Measurements from ENCODE around the gene TMEM59L.
"Not testable (repeated sequence)": the region's sequence is repeated elsewhere in the genome, so short reads cannot be mapped to it uniquely, and the experiment has no call there.

Gene TMEM59L

DNA sequence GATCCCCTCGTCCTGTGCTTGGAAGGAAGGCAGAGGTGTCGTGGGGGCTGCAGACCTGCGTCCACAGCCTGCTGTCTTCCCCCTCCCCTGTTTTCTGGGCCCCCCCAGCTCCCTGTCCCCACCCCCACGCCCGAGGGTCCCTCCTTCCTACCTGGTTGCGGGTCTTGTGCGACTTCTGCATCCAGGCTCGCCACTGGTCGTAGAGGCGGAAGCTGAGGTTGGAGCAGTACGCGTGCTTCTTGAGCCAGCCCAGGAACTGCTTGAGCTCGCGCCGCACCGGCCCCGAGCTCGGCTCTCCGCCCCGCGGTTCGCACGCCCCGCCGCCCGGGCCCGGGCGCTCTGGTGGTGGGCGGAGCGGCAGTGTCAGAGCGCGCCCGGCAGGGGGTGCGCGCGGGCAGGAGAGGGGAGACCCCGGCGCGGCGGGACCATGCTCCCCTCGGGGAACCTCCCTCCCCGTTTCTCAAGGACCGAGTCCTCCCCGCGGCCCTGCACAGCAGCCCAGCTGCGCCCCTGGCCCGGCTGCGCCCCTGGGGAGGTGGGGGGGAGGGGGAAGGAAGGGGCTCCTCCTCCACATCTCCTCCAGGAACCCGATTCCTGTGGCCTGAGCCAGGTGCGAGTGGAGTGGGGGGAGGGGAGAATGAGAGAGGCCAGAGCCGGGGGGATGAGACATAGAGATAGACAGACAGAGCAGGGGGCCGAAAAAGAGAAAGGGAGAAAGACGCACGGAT, 18.4 kb upstream of the TMEM59L start:
- DNase-seq: peak; percentile 62

DNA sequence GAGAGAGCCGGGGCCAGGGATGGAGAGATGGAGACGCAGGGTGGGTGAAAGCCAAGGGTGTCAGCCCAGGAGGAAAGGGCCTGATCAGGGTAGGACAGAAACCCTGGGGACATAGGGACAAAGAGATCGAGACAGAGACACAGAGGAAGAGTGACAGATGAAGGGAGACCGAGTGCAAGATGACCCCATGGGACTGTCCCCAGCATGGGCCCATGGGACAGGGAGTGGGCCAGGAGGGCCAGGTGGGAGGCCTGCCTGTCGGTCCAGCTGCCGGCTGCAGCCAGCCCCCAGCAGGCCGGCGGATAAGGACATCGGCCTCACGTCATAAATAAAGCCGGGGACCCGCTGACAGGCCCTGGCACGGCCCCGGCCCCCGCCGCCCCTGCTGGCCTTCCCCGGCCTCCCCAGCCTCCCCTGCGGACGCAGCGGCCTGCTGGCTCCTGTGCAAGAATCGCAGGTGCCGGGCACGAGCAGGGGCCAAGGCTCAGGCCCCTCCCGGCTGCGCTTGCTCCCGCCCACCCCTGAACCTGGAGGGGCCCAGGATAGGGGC, 17.8 kb upstream of the TMEM59L start:
- no peak for DNase-seq

DNA sequence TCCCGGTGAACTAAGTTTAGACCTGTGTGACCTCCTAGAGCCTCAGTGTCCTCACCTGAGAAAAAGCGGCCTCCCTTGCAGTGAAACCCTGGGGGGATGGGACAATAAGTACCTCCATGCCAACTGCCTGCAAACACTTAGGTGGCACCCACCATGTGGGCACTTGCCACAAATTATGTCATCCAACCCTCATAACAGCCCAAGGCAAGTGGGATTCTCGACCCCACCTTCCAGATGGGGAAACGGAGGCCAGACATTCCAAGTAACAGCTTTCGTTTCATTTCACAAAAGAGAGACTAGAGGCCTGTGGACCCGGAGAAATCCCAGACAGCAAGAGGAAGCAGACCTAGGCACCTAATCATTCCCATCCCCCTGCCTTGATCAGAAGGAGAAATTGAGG, 17.2 kb upstream of the TMEM59L start:
- no peak for DNase-seq

DNA sequence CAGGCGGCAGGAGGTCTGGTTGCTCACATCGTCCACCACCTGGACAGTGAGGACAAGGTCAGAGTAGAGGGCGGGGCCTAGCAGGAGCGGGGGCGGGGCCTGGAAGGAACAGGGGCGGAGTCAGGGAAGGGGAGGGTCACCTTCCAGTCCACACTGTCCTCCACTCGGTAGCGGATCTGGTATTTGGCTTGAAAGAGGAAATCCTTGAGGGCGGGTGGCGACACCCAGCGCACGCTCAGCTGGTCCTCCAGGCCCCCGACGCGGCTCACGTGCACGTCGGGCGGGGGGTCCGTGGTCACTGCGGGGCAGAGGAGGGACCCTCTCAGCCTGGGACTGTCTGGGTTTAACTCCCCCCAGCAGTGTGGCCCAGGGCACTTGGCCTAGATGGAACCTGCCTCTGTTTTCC, 15.9 kb upstream of the TMEM59L start:
- peak; percentile 81 for DNase-seq

DNA sequence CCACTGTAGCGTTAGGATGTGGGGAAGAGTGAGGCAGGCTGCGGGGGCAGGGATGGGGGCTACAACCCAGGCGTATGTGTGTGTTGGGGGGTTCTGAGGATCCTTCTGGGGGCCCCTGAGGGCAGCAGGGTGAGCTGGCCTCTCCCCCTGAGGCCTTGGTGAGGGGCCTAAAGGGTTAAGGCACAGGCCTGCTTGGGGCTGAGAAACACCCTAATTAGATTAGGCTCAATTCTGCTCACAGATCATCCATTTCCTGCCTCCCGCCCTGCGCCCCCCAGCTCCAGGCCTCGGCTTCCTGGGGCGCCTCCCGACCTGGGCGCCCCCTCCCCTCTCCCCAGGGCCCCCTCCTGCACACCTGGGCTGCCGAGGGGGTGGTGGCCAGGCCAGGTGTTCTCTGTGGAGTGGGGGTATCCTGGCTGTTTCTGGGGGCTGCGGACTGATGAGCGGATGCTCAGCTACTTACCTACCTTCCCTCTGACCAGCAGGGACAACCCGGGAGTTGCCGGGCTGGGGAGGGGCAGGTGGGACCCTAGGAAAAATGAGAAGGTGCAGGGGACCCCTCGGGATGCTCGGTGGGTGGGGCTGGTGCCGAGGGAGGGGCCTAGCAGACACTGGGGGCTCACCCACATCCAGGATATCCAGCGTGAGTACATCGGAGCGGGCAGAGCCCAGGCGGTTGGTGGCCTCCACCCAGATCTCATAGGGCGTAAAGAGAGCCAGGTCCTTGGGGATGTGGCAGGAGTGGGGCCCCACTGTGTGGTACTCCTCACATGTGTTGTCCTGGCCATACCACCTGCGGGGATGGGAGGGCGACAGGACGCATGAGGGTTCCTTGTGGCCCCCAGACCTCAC, 14.6 kb upstream of the TMEM59L start:
- DNase-seq: no peak

DNA sequence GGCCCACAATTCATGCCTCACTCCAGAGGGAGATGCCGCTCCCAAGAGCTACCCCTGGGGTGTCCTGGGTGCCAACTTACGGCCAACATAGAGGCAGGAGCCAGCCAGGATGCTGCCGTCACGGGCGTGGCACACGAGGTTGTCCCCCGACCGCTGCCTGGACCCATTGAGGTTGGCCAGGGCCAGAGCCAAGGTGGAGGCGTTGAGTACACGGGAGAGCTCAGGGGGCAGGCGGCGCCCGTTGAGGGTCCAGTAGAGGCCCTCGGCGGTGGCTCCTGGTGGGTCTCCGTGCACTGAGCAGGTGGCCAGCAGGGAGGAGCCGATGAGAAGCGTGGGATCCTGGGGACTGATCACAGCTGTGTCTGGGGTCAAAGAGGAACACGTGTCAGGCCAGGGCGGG, 13.2 kb upstream of the TMEM59L start:
- no peak for DNase-seq

DNA sequence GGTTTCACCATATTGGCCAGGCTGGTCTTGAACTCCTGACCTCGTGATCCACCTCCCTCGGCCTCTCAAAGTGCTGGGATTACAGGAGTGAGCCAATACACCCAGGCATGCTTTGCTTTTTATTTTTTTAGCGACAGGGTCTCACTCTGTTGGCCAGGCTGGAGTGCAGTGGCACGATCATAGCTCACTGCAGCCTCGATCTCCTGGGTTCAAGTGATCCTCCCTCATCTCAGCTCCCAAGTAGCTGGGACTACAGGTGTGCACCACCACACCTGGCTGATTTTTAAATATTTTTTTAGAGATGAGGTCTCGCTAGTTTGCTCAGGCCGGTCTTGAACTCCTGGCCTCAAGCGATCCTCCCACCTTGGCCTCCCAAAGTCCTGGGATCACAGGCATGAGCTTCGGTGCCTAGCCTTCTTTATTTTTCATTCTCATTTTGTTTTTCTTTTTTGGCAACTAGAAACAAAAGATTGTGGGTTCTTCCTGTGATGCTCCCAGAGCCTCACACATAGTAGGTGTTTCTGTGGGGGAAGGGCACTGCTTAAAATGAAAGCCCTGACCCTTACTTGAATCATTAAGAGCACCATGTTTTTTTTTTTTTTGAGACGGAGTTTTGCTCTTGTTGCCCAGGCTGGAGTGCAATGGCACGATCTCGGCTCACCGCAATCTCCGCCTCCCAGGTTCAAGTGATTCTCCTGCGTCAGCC, 11.8 kb upstream of the TMEM59L start:
- not testable (repeated sequence) for DNase-seq

DNA sequence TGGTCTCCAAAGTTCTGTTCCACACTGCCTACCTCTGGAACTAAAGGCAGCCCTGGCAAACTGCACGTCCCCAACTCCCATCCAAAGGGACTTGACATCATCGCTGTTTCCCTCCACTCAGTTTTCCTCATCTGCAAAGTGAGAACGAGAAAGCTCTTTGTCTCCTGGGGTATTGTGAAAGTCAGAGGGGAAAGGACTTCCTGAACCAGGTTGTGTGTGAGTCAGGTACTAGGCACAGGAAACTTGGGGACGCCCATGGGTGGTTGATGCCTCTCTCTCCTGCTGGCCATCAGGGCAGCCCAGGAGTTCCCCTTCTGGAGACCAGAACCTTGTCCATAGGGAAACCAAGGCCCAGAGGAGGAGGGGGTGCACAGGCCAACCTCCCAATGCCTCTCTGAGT, 10.8 kb upstream of the TMEM59L start:
- DNase-seq: no peak

DNA sequence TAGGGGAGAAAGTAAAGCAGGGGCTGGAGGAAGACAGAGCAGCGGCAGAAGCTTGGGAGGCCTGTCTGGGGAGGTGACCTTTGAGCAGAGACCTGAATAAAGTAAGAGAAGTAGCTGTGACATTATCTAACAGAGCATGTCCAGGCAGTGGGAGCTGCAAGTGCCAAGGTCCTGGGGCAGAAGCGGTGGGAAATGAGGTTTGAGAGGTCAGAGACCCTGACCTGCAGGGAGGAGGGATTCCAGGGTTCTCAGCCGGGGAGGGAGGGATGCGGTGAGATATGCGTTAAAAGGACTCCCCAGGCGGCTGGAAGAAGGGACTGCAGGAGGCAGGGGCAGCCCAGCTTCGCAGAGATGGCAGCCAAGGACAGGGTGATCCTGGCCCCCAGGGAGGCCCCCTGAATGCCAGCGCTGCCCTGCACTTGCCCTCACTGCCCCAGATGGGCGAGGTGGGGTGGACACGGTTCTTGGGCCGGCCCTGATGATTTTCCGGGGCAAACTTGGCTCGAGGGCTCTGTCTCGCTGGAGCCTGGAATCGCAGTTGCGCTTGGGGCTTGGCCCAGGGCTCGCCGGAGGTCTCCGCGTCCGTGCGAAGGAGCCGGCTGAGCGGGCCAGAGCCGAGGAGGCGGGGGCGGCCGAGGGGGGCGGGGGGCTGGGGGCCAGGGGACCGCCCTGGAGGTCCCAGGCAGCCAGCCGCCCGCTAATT, 9.3 kb upstream of the TMEM59L start:
- DNase-seq: no peak

DNA sequence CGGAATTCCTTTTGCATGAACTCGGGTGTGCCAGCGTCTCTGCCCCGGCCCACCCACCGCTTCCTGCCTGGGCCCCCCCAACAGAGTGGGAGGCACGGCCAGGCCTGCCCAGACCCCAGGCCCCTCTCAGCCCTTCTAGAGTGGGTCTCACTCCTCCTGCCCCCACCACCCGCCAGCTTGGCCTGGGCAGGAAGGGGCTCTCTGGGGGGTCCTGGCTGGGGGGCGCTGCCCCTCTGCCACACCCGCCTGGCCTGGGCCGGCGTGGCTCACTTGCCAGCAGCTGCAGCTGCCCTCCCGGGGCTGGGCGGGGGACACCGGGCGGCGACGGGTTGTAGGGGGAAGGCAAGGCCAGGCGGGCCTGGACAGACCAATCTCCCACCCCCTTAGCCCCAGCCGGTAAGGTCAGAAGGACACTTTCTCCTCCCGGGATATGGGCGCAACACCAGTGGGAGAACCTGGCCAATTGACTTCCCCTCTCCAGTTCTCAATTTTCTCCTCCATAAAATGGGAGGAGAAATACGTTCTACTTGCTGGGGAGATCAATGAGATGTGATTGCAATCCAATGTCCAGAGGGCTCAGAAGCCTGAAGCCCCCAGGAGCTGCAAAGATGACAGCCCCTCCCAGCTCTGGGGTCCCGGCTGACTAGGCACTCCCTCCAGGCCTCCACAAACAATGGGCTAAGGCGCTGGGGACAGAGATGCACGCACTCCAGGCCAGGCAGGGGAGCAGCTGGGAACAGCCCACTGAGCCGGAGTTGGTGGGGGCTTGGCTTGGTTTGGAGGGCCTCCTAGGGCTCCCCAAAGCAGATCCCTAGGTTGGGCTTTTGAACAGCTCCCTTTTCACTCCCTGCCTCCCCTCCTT, 8.5 kb upstream of the TMEM59L start:
- no peak for DNase-seq

DNA sequence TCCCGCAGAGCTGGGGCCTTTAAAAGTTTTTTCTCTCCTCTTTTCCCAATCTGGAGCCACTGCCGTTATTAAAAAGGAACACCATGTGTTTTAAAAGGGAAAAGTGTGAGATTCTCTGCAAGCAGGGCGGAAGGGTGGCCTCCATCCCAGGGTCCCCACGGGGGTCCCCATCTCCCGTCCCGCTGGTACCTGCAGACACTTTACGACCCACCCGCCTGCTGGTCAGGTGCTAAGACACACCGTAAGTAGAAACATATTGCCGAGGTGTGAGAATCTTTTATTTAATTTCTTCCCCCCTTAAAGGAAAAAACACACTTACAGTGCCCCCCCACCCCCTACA, 7.9 kb upstream of the TMEM59L start:
- DNase-seq: no peak

DNA sequence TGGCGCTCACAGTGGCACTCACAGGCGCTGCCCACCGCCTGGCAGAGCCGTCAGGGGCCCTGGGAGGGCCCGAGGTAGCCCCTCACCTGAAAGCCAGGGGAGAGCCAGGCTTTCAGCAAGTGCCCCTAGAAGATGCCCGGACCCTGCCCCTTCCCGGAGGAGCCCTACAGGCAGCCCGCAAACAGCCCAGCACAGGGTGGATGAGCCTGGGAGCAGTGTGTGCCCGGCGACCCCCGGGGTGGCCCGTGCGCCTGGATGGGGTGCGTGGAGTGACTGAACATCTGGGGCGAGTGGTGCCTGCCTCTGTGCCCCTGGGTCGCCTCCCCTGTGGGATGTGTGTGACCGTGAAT, 7.5 kb upstream of the TMEM59L start:
- no peak for DNase-seq

DNA sequence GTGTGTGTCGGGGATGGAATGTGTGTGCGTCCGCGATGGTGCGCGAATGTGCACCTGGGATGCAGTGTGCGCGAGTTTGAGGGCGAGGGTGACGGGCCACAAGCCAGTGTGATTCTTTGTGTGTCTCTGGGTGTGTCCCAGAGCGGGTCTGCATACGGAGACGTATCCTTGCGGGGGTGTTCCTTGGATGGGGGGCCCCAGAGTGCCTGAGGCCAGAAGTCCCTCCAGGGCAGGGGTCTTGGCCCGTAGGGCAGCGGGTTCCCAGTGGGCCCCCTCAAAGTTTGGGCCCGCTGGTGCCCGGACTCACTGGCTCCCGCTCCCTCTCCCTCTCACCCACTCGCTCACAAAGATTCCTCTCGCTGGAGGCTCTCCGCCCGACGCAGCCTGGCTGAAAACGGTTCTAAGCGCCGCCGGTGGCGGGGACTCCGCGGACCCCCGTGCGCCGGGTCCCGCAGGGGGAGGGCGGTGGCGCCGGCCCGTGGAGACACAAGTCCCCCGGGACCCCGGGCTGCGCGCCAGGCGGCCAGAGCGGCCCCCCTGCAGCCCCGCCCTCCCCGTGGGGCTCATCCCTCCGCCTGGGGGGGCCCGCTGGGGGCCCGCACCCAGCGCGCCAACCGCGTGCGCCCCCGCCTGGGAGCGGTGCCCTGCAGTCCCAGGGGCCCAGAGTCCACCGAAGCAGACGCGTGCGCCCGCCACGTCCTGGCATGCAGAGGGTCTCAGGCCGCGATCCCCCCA, 7.0 kb upstream of the TMEM59L start:
- no peak for DNase-seq

DNA sequence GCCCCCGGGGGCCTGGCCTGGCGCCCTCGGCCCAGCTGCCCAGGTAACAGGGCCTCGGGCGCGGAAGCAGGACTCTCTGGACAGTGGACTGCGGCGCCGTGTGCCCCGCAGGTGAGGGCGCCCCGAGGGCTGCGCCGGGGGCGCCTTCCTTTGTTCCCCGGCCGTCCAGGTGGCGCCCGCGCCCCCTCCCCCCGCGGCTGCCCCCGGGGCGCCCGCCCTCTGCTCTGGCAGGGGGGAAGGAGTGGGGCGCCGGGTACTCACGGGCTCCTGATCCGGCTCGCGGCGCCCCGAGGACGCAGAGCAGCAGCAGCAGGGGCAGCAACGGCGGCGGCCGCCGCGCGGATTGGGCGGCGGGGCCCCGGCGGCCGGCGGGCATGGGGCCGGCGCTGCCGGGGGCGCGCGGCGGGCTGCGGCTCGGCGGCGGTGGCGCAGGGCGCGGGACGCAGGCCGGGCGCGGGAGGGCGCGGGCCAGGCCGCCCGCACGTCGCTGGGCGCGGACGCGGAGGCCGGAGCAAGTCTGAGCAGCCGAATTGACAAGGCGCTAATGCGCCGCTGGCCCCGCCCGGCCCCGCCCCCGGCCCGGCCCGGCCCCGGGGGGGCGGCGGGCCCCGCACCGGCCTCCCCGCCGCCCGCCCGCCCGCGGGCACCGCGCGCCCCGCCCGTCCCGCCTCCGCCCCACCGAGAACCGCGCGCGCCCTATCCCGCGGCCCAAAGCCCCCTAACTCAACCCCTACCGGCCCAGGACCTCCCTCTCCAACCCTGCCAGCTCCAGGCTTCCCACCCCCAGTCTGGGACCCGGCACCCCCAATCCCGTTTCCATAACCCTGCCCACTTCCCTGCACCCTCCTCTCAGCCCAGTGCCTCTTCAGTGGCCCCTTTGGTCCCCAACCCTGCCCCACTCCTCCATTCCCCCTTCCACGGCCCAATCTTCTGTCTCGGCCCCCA, 6.1 kb upstream of the TMEM59L start, which contains the start of gene CRLF1:
CRLF1 (minus strand) TSS at position 519 of the 945 bp plus-strand sequence; CDS start at position 376, 143 bp downstream.
- no peak for DNase-seq

DNA sequence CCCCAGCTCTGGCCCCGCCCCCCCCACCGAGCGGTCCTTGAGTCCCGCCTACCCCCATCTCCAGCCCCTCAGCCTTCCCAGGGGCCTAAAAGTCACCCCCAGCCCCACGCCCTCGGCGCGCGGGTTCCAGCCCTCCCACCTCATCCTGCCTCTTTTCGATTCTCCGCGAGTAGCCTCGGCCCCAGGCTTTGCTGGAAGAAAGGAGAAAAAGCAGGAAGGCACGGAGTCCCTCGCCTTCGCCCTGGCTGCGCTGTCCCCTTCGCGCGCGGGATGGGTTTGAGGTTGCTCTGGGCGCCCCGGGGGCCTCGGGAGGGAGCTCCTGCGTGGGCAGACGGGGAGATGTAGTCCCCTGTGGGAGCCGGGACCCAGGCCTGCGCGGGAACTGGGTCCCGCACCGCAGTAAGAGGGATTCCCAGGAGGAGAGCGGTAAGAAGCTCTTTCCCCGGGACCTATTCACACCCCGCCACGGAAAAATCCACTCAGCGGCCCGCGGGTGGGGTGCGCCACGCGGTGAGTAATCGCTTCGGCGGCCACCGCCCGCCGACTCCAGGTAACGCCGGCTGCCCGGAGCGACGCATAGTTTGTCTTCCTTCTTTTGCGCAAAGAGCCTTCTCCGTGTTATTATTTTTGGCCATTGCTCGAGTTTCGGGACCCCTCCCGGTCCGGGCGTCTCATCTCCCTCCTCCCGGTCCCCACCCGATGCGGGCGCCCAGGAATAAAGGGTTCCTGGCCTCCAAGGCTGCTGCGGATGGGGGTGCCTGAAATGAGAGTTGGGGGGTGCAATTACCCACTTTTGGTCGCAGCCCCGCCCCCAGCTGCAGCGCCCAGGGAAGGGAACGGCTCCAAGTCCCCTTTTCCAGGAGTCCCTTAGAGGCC, 5.2 kb upstream of the TMEM59L start:
- no peak for DNase-seq

DNA sequence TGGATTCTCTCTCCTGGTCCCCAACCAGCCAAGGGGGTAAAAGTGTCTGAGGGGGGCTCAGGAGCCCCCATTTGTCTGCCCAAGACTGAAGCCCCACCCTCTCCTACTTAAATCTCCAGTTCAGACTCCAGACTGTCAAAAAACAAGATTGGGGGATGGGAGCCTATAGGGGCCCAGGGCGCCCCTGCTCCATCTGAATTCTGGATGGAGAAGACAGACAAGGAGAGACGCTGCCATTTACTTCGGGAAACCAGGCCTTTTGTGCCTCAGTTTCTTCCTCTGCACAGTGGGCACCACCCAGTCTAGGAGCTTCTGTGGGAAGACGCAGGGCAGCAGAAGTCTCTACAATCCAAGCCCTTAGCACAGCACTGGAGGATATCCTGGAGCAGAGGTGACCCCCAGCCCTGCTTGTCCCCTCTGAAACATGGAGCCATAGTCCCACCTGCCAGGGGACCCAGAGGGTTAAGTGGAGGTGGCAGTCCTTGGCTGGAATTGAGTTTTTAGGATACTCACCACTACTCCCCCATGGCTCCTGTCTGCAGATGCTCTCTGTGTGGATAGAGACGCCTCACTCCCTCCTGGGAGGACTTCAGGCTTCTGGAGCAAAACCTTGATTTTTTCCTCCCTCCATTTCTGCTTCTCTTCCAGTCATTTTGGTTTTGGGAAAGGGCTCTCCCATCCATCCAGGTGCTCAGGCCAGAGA, 4.4 kb upstream of the TMEM59L start:
- no peak for DNase-seq

DNA sequence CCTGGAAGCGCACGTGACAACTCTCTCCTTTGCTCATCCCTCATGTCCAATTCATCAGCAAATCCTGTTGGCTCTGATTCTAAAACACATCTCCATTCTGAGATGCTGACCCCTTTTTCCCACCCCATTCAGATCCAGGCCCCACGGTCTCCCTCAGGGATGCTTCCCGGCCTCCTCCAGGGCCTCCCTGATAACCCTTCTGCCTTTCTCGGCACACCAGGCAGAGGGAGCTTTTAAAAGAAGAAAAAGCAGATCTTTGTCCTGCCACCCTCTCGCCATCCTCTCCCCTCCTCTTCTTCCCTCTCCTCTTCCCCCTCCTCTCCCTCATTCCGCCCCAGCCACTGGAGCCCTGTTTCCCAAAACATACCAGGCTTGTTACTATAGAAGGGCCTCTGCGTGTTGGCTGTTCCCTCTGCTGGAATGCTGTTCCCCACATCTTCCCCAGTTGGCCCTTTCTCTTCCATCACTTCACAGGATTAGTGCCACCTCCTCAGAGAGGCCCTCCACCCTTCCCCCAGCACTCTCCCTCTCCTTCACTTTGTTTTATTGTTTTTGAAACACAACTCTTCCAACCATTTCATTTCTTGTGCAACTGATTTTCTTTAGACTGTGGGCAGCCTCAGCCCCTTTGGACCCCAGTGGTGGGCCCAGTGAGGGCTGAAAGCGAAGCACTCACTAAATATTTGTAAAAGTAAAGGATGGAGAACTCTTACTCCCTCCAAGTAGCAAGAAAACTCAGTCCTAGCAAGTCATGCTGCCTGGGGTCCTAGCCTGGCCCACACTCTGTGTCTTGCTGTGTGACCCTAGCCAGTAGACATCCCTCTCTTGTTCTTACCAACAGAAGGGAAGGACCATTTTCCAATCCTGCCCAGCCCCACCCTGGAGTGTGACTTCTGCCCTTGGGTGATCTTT, 3.6 kb upstream of the TMEM59L start:
- DNase-seq: no peak
